Thymus (tissue), 11 donors: Measurements from ENCODE around the gene ACSL3. TPM values are rescaled to one million over a fixed set of nuclear protein-coding genes. Genes with fewer than 3 reads are reported as not detected.
"Not testable (repeated sequence)": the region's sequence is repeated elsewhere in the genome, so short reads cannot be mapped to it uniquely, and the experiment has no call there.

ENCODE experiments used
- DNase-seq, 9 donors: peaks; one replicate each; pipeline ENCODE4 v3.0.0-alpha.2; 2013; ENCODE audit warnings: low spot score in 9 of 9, low read depth in 6 of 9, missing footprints in 1 of 9
- H3K27ac ChIP-seq, 2 donors: one replicate each; pipeline ENCODE4 v1.5.1; 2013; ENCODE audit warnings: control low read depth in 1 of 2, low read depth in 1 of 2, low read length in 1 of 2, mild to moderate bottlenecking in 1 of 2, moderate library complexity in 1 of 2
- H3K27me3 ChIP-seq, 2 donors: one replicate each; pipeline ENCODE4 v1.5.1; 2013; ENCODE audit warnings: low read length in 1 of 2; ENCODE audit not compliant: control insufficient read depth in 2 of 2, insufficient read depth in 1 of 2
- H3K36me3 ChIP-seq, 2 donors: one replicate each; pipeline ENCODE4 v1.5.1; 2013; ENCODE audit warnings: low read length in 1 of 2, mild to moderate bottlenecking in 1 of 2, moderate library complexity in 1 of 2; ENCODE audit not compliant: control insufficient read depth in 2 of 2, insufficient read depth in 2 of 2
- H3K4me1 ChIP-seq, 2 donors: one replicate each; pipeline ENCODE4 v1.5.1; 2013; ENCODE audit warnings: low read length in 2 of 2; ENCODE audit not compliant: control insufficient read depth in 2 of 2, insufficient read depth in 2 of 2
- H3K4me3 ChIP-seq, 2 donors: one replicate each; pipeline ENCODE4 v1.5.1; 2013; ENCODE audit warnings: low read length in 2 of 2, control low read depth in 1 of 2, mild to moderate bottlenecking in 1 of 2
- H3K9me3 ChIP-seq, 2 donors: one replicate each; pipeline ENCODE4 v1.5.1; 2013; ENCODE audit warnings: low read length in 1 of 2, mild to moderate bottlenecking in 1 of 2; ENCODE audit not compliant: control insufficient read depth in 2 of 2, insufficient read depth in 1 of 2
- WGBS: extraction: QIAGEN DNeasy Blood & Tissue Kit; methylation state at CpG from one replicate; pipeline ENCODE4 v1.1.7; 2013; 5-methylcytosine and 5-hydroxymethylcytosine counted together
- polyA plus RNA-seq: library from polyadenylated mRNA; stranded (reverse); fragments of 200-250 nt; gene quantifications from one replicate; pipeline ENCODE4 v1.2.3, GENCODE V29; 2013
- total RNA-seq: library from RNA; stranded (reverse); fragments of 120-200 nt; gene quantifications from one replicate; pipeline ENCODE4 v1.2.4, GENCODE V29; 2013
- donor health status: healthy.

The ACSL3 gene
- total and polyA plus RNA-seq, 2 donors: 32.9 to 40.7 TPM

DNA sequence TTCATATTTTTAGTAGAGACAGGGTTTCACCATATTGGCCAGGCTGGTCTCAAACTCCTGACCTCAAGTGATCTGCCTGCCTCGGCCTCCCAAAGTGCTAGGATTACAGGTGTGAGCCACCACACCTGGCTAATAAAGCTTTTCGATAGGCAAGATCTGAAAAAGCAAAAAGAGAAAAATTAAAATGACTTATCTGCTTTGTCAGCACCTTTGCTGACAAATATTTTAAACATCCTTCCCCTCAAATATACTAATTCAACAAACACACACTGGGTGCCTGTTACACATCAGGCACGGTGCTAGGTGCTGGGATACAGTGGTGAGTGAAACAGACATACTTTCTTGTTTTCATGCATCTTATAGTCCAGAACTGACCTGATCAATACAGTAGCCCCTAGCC, 15.5 kb upstream of the ACSL3 start:
- H3K9me3 ChIP-seq, H3K27me3 ChIP-seq, H3K27ac ChIP-seq, H3K4me1 ChIP-seq, H3K4me3 ChIP-seq, H3K36me3 ChIP-seq, DNase-seq: not testable (repeated sequence)
- whole genome bisulfite sequencing: 95% methylated on average over 3 of the region's 3 CpGs

DNA sequence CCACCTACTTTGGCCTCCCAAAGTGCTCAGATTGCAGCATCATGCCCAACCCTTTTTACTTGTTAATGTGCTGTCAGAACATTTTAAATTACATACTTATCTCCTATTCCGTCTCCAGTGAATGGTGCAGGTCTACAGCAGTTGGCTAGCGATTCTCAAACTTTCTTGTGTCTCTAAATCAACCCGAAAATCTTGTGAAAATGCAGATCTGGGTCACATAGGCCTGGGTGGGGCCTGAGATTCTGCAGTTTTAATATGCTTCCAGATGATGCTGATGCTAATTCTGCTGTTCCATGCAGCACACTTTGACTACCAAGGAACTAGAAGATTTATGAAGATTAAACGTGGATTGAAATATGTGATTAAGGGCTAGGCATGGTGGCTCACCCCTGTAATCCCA, 14.8 kb upstream of the ACSL3 start:
- whole genome bisulfite sequencing: 93% methylated on average over 4 of the region's 4 CpGs

DNA sequence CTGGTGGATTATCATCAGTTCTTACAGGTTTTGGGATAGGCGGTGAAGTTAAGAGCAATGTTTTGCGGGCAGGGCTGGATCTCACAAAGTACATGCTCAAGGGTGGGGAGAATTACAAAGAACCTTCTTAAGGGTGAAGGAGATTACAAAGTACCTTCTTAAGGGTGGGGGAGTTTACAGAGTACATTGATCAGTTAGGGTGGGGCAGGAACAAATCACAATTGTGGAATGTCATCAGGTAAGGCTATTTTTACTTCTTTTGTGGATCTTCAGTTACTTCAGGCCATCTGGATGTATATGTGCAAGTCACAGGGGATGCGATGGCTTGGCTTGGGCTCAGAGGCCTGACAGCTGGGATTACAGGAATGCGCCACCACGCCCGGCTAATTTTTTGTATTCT, 12.8 kb upstream of the ACSL3 start:
- H3K36me3 ChIP-seq, H3K4me1 ChIP-seq, H3K27ac ChIP-seq, H3K9me3 ChIP-seq, DNase-seq, H3K27me3 ChIP-seq, H3K4me3 ChIP-seq: not testable (repeated sequence)
- 98% methylated on average over 6 of the region's 6 CpGs for WGBS

More for the DNA sequence above, 14.8 kb upstream of the ACSL3 start:
- Histone ChIP-seq H3K9me3 (no peaks in the 10 kb centered on the region), H3K27ac (no peak overlapping the region), H3K36me3 (no peaks in the 10 kb centered on the region), H3K4me3 (no peak overlapping the region), H3K4me1 (no peaks in the 10 kb centered on the region), H3K27me3 (no peaks in the 10 kb centered on the region)
- no peak for DNase-seq

DNA sequence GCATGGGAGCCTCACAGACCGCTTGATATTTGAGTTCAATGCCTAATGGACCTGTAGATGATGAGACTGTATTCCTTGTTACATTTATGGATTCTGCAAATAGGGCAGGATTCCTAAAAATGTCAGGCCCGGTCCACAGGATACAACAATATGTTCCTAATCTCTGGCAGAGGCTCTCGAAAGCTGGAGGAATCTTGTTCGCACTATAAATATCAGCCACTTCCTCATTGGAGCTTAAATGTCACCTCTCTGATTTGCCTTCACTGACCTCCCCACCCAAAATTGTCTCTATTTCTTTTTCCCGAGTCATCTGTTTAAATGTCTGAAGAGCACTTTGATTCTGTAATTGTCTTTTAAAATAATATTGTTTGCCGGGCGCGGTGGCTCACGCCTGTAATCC, 12.0 kb upstream of the ACSL3 start:
- Histone ChIP-seq H3K36me3 (no peaks in the 10 kb centered on the region), H3K4me1 (no peaks in the 10 kb centered on the region), H3K27ac (no peak overlapping the region), H3K9me3 (no peaks in the 10 kb centered on the region), H3K4me3 (no peak overlapping the region), H3K27me3 (no peaks in the 10 kb centered on the region)
- no peak for DNase-seq
- 96% methylated on average over 9 of the region's 9 CpGs for WGBS

DNA sequence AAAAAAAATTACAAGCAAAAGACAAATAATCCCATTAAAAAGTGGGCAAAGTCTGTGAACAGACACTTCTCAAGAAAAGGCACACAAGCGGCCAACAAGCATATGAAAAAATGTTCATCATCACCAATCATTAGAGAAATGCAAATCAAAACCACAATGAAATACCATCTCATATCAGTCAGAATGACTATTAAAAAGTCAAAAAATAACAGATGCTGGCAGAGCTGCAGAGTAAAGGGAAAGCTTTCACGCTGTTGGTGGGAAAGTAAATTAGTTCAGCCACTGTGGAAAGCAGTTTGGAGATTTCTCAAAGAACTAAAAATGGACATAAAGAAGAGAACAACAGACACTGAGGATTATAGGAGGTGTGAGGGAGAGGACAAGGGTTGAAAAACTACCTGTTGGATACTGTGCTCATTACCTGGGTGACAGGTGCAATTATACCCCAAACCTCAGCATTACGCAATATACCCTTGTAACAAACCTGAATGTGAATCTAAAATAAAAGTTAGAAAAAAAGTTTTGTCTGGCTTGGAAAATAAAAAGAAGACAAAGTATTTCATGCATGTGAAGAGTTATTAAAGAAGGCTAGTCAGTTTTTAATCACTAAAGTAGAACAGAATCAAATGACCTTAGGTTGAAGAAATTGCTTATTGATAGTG, 8.7 kb upstream of the ACSL3 start:
- no peak for DNase-seq
- Histone ChIP-seq H3K27ac (no peak overlapping the region), H3K27me3 (no peaks in the 10 kb centered on the region), H3K4me1 (no peaks in the 10 kb centered on the region), H3K9me3 (no peaks in the 10 kb centered on the region), H3K4me3 (no peak overlapping the region), H3K36me3 (no peaks in the 10 kb centered on the region)
- 98% methylated on average over 3 of the region's 3 CpGs for WGBS

GRCh38 chr2:222854773-222855700, 5.8 kb upstream of the ACSL3 start:
- no peaks in the 10 kb centered on the region for H3K27me3 ChIP-seq
- DNase-seq: no peak
- WGBS: 99% methylated on average over 11 of the region's 11 CpGs
- H3K27ac ChIP-seq: no peak overlapping the region
- no peaks in the 10 kb centered on the region for H3K36me3 ChIP-seq
- H3K9me3 ChIP-seq: no peaks in the 10 kb centered on the region
- no peak overlapping the region for H3K4me3 ChIP-seq
- H3K4me1 ChIP-seq: peaks cover 0 to 4% of the 10 kb centered on the region in 2 donors

DNA sequence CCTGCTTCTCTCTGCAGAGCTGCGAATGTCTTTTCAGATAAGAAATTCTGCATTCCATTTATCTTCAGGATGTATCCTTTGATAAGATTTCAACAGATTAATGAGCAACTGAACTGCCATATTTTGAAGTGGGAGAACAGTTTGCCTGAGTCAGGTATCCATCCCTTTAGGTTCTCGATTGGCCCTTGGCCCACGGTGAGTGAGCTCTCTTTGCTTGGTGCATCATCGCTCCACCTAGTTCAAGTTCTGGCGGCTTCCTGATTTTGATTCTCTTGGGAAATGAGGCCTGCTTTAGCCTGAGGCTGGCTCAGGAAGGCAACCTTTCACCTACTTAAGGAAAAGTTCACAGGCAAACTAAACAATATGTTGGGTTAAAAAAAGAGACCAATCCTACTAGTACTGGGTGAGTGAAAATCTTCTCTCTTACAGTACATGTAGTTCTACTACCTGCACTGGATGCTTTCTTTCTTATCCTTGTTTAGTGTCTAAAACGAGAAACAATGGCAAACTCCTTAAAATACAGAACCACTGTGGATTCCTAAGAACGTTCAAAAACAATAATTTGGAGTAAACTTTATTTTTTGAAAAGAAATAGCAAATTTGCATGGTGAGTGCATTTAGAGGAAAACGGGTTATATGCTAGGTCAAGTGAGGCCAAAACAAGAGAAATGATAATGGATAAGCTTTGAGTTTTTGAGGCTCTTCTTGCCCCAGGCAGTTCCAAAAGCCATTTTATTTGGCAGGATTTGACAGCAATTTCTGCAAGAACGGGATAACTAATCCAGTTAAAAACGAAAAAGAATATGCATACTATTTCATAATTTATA, 837 bp upstream of the ACSL3 start:
- H3K27me3 ChIP-seq: no peaks in the 10 kb centered on the region
- H3K4me1 ChIP-seq: peaks cover 11 to 18% of the 10 kb centered on the region in 2 donors
- peak overlapping the region; percentile 83 to 91 for H3K4me3 ChIP-seq
- H3K9me3 ChIP-seq: no peaks in the 10 kb centered on the region
- H3K27ac ChIP-seq: peak overlapping the region in 1 of 2 donors; percentile 68
- WGBS: 55% methylated on average over 10 of the region's 10 CpGs
- peak in 1 of 9 donors; percentile 41 for DNase-seq
- no peaks in the 10 kb centered on the region for H3K36me3 ChIP-seq

- no peaks in the 10 kb centered on the region for H3K9me3 ChIP-seq
- peak overlapping the region; percentile 69 to 97 for H3K27ac ChIP-seq
- peak in 6 of 9 donors; percentile 22 to 57 (median 32) for DNase-seq
- WGBS: under 1% methylated on average over 42 of the region's 42 CpGs
- no peaks in the 10 kb centered on the region for H3K27me3 ChIP-seq
- H3K4me1 ChIP-seq: peaks cover 11 to 20% of the 10 kb centered on the region in 2 donors
- H3K36me3 ChIP-seq: no peaks in the 10 kb centered on the region
- peak overlapping the region; percentile 83 to 91 for H3K4me3 ChIP-seq
These were observed 722 bp downstream of the ACSL3 start for GRCh38 chr2:222861411-222862105.
